ENCODE measurements around the gene IGSF22. TPM values are rescaled to one million over a fixed set of nuclear protein-coding genes. Genes with fewer than 3 reads are reported as not detected.
A peak's percentile ranks its signal among the peaks of the same experiment; 100 is the strongest.

Gene IGSF22
- total and polyA plus RNA-seq, 9 of the 15 experiments (the other 6 are each of a cell fraction or from before 2014, with no cell fraction given) = not detected

DNA sequence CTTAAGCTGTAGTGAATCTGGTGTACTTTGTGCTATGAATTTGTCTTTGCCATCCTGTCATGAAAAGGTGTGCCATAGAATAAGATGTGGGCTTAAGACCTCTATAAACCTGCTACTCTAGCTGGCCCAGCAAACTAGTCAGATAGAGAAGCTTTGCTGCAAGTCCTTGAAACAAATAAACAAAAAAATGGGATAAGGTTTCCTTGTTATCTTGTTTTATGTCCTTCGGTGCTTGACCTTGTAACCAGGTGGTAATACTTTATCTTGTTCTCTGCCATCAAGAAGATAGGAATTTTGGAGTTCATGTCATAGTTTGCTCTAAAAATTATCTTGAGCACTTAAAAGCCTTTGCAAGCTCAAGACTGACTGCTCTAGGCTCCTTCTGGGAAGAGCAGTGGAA, 41.7 kb downstream of the IGSF22 start:
- ATAC-seq (no peak), DNase-seq (ENCODE audit: extremely low read depth in 1 of 4, low spot score in 3 of 4) (no peak), FAIRE-seq (no peak)
- Histone ChIP-seq H3K27me3 (ENCODE audit: control insufficient read depth in 2 of 2, insufficient read depth in 2 of 2, low read length in 2 of 2) (no peaks in the 10 kb centered on the region), H3K9me3 (replicated peaks; ENCODE audit: control insufficient read depth, insufficient read depth, low read depth, low read length) (no peaks in the 10 kb centered on the region), H3K27ac (ENCODE audit: extremely low read depth, low read depth, low read length) (no peak overlapping the region), H3K36me3 (ENCODE audit: control insufficient read depth, insufficient read depth, low read length) (no peaks in the 10 kb centered on the region), H3K4me3 (no peak overlapping the region), H3K4me2 (ENCODE audit: insufficient read depth, low read length) (no peak overlapping the region), H3K9me1 (ENCODE audit: control insufficient read depth, insufficient read depth, low read length) (no peaks in the 10 kb centered on the region), H3K4me1 (replicated peaks in 1 of 2; ENCODE audit: control insufficient read depth in 2 of 2, insufficient read depth in 2 of 2, low read length in 2 of 2) (no peaks in the 10 kb centered on the region; a peak in 3 of 5 replicates), H2AFZ (ENCODE audit: low read depth, low read length) (no peak overlapping the region), H4K20me1 (replicated peaks; ENCODE audit: control insufficient read depth, insufficient read depth, low read length) (no peaks in the 10 kb centered on the region), H3K79me2 (ENCODE audit: control insufficient read depth, insufficient read depth, low read length) (no peaks in the 10 kb centered on the region), H3K9ac (ENCODE audit: insufficient read depth in 1 of 2, low read depth in 2 of 2, low read length in 2 of 2) (no peak overlapping the region)
- ChIA-PET CTCF (ENCODE audit: low intra/inter-chr PET ratio) (no interaction called here), POLR2A (interaction anchor here (1.2 kb wide), 1 partner anchor 18 kb away, joined by 3 read pairs; no protein-coding TSS in a partner anchor)
- no TSS peak for BruUV-seq (replicated peaks)
- intact Hi-C loops (cut with micrococcal nuclease) = no loop called here
- in situ Hi-C loops (cut with MboI) = no loop called here
- TF ChIP-seq ESRRA (IDR thresholded peaks at IDR 0.05; ENCODE audit: borderline replicate concordance, low read depth) (peak; percentile 65; the same call in 1 of the 2 replicates), NUFIP1 (IDR thresholded peaks at IDR 0.05; ENCODE audit: partially characterized antibody) (no peak)
- WGBS (ENCODE audit: insufficient coverage, low coverage, missing lambda C conversion rate) = 0% methylated on average over 1 of the region's 1 CpG

DNA sequence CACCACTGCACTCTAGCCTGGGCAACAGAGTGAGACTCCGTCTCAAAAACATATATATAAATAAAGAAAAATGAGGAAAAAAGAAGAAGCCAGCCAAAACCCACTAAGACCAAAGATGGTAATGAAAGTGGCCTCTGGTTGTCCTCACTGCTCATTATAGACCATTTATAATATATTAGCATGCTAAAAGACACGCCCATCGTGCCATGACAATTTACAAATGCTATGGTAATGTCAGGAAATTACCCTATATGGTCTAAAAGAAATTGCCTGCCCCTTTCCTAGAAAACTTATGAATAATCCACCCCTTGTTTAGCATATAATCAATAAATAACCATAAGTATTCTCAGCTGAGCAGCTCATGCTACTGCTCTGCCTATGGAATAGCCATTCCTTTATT, 43.5 kb downstream of the IGSF22 start:
- in situ Hi-C loops (cut with MboI) (no loop called here), intact Hi-C loops (cut with micrococcal nuclease) (no loop called here)
- Histone ChIP-seq H3K4me2 (ENCODE audit: insufficient read depth, low read length) (no peak overlapping the region), H3K9me1 (ENCODE audit: control insufficient read depth, insufficient read depth, low read length) (no peaks in the 10 kb centered on the region), H3K4me1 (replicated peaks in 1 of 2; ENCODE audit: control insufficient read depth in 2 of 2, insufficient read depth in 2 of 2, low read length in 2 of 2) (no peaks in the 10 kb centered on the region; a peak in 4 of 5 replicates), H3K79me2 (ENCODE audit: control insufficient read depth, insufficient read depth, low read length) (no peaks in the 10 kb centered on the region), H3K9me3 (replicated peaks; ENCODE audit: control insufficient read depth, insufficient read depth, low read depth, low read length) (no peaks in the 10 kb centered on the region), H3K27me3 (ENCODE audit: control insufficient read depth in 2 of 2, insufficient read depth in 2 of 2, low read length in 2 of 2) (no peaks in the 10 kb centered on the region), H4K20me1 (replicated peaks; ENCODE audit: control insufficient read depth, insufficient read depth, low read length) (no peaks in the 10 kb centered on the region), H3K27ac (ENCODE audit: extremely low read depth, low read depth, low read length) (no peak overlapping the region), H2AFZ (ENCODE audit: low read depth, low read length) (no peak overlapping the region), H3K36me3 (ENCODE audit: control insufficient read depth, insufficient read depth, low read length) (no peaks in the 10 kb centered on the region), H3K9ac (ENCODE audit: insufficient read depth in 1 of 2, low read depth in 2 of 2, low read length in 2 of 2) (no peak overlapping the region), H3K4me3 (no peak overlapping the region)
- ChIA-PET POLR2A (interaction anchor here (0.6 kb wide), 1 partner anchor 48 kb away, joined by 3 read pairs; no protein-coding TSS in a partner anchor), CTCF (ENCODE audit: low intra/inter-chr PET ratio) (no interaction called here)
- ATAC-seq (no peak), DNase-seq (ENCODE audit: extremely low read depth in 1 of 4, low spot score in 3 of 4) (no peak), FAIRE-seq (no peak)
- WGBS (ENCODE audit: insufficient coverage, low coverage, missing lambda C conversion rate) = 31% methylated on average over 3 of the region's 3 CpGs
- BruUV-seq (replicated peaks) = no TSS peak
- TF ChIP-seq PTBP1 (IDR thresholded peaks at IDR 0.05; ENCODE audit: low read depth, low read length) (no peak), LCOR (CRISPR knock-in tag; IDR thresholded peaks at IDR 0.05) (no peak), OTX1 (CRISPR knock-in tag; IDR thresholded peaks at IDR 0.05) (no peak), ZNF324 (CRISPR knock-in tag; IDR thresholded peaks at IDR 0.05) (no peak)
- TF ChIP-seq, protein P1, sequence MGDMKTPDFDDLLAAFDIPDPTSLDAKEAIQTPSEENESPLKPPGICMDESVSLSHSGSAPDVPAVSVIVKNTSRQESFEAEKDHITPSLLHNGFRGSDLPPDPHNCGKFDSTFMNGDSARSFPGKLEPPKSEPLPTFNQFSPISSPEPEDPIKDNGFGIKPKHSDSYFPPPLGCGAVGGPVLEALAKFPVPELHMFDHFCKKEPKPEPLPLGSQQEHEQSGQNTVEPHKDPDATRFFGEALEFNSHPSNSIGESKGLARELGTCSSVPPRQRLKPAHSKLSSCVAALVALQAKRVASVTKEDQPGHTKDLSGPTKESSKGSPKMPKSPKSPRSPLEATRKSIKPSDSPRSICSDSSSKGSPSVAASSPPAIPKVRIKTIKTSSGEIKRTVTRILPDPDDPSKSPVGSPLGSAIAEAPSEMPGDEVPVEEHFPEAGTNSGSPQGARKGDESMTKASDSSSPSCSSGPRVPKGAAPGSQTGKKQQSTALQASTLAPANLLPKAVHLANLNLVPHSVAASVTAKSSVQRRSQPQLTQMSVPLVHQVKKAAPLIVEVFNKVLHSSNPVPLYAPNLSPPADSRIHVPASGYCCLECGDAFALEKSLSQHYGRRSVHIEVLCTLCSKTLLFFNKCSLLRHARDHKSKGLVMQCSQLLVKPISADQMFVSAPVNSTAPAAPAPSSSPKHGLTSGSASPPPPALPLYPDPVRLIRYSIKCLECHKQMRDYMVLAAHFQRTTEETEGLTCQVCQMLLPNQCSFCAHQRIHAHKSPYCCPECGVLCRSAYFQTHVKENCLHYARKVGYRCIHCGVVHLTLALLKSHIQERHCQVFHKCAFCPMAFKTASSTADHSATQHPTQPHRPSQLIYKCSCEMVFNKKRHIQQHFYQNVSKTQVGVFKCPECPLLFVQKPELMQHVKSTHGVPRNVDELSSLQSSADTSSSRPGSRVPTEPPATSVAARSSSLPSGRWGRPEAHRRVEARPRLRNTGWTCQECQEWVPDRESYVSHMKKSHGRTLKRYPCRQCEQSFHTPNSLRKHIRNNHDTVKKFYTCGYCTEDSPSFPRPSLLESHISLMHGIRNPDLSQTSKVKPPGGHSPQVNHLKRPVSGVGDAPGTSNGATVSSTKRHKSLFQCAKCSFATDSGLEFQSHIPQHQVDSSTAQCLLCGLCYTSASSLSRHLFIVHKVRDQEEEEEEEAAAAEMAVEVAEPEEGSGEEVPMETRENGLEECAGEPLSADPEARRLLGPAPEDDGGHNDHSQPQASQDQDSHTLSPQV (IDR thresholded peaks at IDR 0.05) = no peak
- TF ChIP-seq, protein P2, sequence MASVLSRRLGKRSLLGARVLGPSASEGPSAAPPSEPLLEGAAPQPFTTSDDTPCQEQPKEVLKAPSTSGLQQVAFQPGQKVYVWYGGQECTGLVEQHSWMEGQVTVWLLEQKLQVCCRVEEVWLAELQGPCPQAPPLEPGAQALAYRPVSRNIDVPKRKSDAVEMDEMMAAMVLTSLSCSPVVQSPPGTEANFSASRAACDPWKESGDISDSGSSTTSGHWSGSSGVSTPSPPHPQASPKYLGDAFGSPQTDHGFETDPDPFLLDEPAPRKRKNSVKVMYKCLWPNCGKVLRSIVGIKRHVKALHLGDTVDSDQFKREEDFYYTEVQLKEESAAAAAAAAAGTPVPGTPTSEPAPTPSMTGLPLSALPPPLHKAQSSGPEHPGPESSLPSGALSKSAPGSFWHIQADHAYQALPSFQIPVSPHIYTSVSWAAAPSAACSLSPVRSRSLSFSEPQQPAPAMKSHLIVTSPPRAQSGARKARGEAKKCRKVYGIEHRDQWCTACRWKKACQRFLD (CRISPR knock-in tag; IDR thresholded peaks at IDR 0.05) = no peak
- TF ChIP-seq, protein P3, sequence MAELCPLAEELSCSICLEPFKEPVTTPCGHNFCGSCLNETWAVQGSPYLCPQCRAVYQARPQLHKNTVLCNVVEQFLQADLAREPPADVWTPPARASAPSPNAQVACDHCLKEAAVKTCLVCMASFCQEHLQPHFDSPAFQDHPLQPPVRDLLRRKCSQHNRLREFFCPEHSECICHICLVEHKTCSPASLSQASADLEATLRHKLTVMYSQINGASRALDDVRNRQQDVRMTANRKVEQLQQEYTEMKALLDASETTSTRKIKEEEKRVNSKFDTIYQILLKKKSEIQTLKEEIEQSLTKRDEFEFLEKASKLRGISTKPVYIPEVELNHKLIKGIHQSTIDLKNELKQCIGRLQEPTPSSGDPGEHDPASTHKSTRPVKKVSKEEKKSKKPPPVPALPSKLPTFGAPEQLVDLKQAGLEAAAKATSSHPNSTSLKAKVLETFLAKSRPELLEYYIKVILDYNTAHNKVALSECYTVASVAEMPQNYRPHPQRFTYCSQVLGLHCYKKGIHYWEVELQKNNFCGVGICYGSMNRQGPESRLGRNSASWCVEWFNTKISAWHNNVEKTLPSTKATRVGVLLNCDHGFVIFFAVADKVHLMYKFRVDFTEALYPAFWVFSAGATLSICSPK (IDR thresholded peaks at IDR 0.05; ENCODE audit: borderline replicate concordance) = no peak

Measured in K562 (cell line).